Keratinocyte (primary cell): ENCODE results near the gene KDF1. TPM values are rescaled to one million over a fixed set of nuclear protein-coding genes. Genes with fewer than 3 reads are reported as not detected.
A peak's percentile ranks its signal among the peaks of the same experiment; 100 is the strongest.

Experiments used
- DNase-seq: peaks from one replicate; pipeline ENCODE4 v3.0.0-alpha.2; 2011; ENCODE audit warnings: low read depth, missing footprints, low spot score
- FAIRE-seq: peaks from 2 replicates; lab custom pipeline; 2011; peaks lifted over from hg19 to GRCh38; lab: Jason Lieb, UNC
- H2AFZ ChIP-seq: 2 replicates; pipeline ENCODE4 v1.6.0; 2012; ENCODE audit warnings: low read length, control low read depth, inconsistent platforms; ENCODE audit not compliant: control insufficient read depth
- H3K27ac ChIP-seq: 2 replicates; pipeline ENCODE4 v1.5.1; 2011; ENCODE audit warnings: low read length; ENCODE audit not compliant: control insufficient read depth, insufficient read depth
- H3K27me3 ChIP-seq: 3 replicates; pipeline ENCODE4 v1.6.0; 2011; ENCODE audit warnings: low read length; ENCODE audit not compliant: control insufficient read depth, insufficient read depth; ENCODE audit errors: extremely low read depth
- H3K36me3 ChIP-seq, 2 experiments: 2 replicates in 1 of 2; 3 replicates in 1 of 2; pipeline ENCODE4 v1.5.1; 2011; ENCODE audit warnings: low read length in 2 of 2, mild to moderate bottlenecking in 1 of 2; ENCODE audit not compliant: control insufficient read depth in 2 of 2, insufficient read depth in 2 of 2; ENCODE audit errors: extremely low read depth in 1 of 2
- H3K4me1 ChIP-seq: 3 replicates; pipeline ENCODE4 v1.5.1; 2011; ENCODE audit warnings: low read length; ENCODE audit not compliant: control insufficient read depth, insufficient read depth; ENCODE audit errors: extremely low read depth
- H3K4me2 ChIP-seq: 3 replicates; pipeline ENCODE4 v1.6.0; 2011; ENCODE audit warnings: low read depth, low read length; ENCODE audit not compliant: control insufficient read depth, insufficient read depth; ENCODE audit errors: extremely low read depth
- H3K4me3 ChIP-seq, 3 experiments: fragments of 200-600 bp in 1 of 3; sonication (generic) in 1 of 3; 2 replicates in 2 of 3; 3 replicates in 1 of 3; pipeline ENCODE4 v1.5.1; 2011 to 2016; ENCODE audit warnings: low read length in 3 of 3, mild to moderate bottlenecking in 3 of 3, control low read depth in 2 of 3, inconsistent platforms in 1 of 3, low read depth in 1 of 3, mixed read lengths in 1 of 3, mixed run types in 1 of 3, moderate library complexity in 1 of 3; ENCODE audit not compliant: control insufficient read depth in 2 of 3, insufficient read depth in 2 of 3; ENCODE audit errors: extremely low read depth in 1 of 3
- H3K79me2 ChIP-seq: 2 replicates; pipeline ENCODE4 v1.6.0; 2012; ENCODE audit warnings: low read length; ENCODE audit not compliant: control insufficient read depth, insufficient read depth
- H3K9ac ChIP-seq: 3 replicates; pipeline ENCODE4 v1.6.0; 2011; ENCODE audit warnings: low read length; ENCODE audit not compliant: control insufficient read depth, insufficient read depth; ENCODE audit errors: extremely low read depth
- H3K9me1 ChIP-seq: 3 replicates; pipeline ENCODE4 v1.6.0; 2011; ENCODE audit warnings: low read length; ENCODE audit not compliant: control insufficient read depth, insufficient read depth; ENCODE audit errors: extremely low read depth
- H3K9me3 ChIP-seq: 2 replicates; pipeline ENCODE4 v1.5.1; 2012; ENCODE audit warnings: low read depth, low read length; ENCODE audit not compliant: control insufficient read depth
- H4K20me1 ChIP-seq: 3 replicates; pipeline ENCODE4 v1.6.0; 2011; ENCODE audit warnings: low read length; ENCODE audit not compliant: control insufficient read depth, insufficient read depth; ENCODE audit errors: extremely low read depth
- EZH2 ChIP-seq: IDR thresholded peaks from one replicate; pipeline ENCODE4 v1.6.1; 2012; ENCODE audit warnings: inconsistent platforms, mild to moderate bottlenecking, low read length, moderate library complexity
- dilution Hi-C: fragments of 300-500 bp; cut with MboI; formaldehyde crosslinking; loops from one replicate; pipeline ENCODE4 v1.7.0; 2020; ENCODE audit warnings: low sequenced_read_pairs; ENCODE audit not compliant: extremely low pct_ligation_motif_present
- polyA plus RNA-seq, 5 experiments: library from polyadenylated mRNA; depleted of rRNA in 3 of 5; stranded (reverse) in 3 of 5; stranded (forward) in 1 of 5; unstranded in 1 of 5; fragments of >200 nt; gene quantifications; 1 replicate in 1 of 5; 2 replicates in 3 of 5; 3 replicates in 1 of 5; pipeline versions ENCODE4 v1.2.1 to v1.2.3, GENCODE V29; 2011 to 2012; ENCODE audit warnings: missing spikeins in 2 of 5, low read depth in 1 of 5, low replicate concordance in 1 of 5
- TF ChIP-seq, protein P1 (sequence below), 3 experiments: IDR thresholded peaks in 1 of 3; conservative IDR thresholded peaks in 1 of 3; optimal IDR thresholded peaks in 1 of 3; 2 replicates in 2 of 3; 3 replicates in 1 of 3; pipeline versions ENCODE3 to v1.5.1; 2011; ENCODE audit warnings: low read length in 3 of 3, mild to moderate bottlenecking in 3 of 3, moderate library complexity in 2 of 3, control low read depth in 1 of 3, inconsistent platforms in 1 of 3; ENCODE audit not compliant: insufficient read depth in 2 of 3; ENCODE audit errors: extremely low read depth in 1 of 3

The KDF1 gene
- polyA plus RNA-seq, 1 donor (not counting 4 experiments of a cell fraction or from before 2014, with no cell fraction given) = 13.8 TPM

DNA sequence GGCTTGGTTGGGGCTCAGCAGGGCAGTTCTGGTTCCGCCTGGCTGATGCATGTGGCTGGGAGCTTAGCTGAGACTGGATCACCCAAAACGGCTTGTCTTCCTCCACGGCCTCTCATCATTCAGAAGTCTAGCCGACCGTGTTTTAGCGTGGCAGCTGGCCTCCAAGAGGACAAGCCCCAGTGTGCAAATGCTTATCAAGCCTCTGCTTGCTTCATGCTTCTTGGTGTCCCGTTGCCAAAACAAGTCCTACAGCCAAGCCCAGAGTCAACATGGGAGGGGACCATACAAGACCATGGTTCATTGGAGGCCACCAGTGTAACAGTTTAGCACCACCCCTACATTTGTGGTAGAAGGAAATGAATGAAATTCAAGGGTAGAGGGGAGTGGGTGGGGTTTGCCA, 10.5 kb upstream of the KDF1 start:
- no peak overlapping the region for H3K27ac ChIP-seq
- no peaks in the 10 kb centered on the region for H3K79me2 ChIP-seq
- peak overlapping the region; percentile 5 for H3K4me2 ChIP-seq
- no peak overlapping the region for H3K4me3 ChIP-seq
- H3K9me3 ChIP-seq = no peaks in the 10 kb centered on the region
- H3K4me1 ChIP-seq = peaks cover 7% of the 10 kb centered on the region
- H2AFZ ChIP-seq = no peak overlapping the region
- FAIRE-seq (peak; percentile 53), DNase-seq (no peak)
- TF ChIP-seq, protein P1, sequence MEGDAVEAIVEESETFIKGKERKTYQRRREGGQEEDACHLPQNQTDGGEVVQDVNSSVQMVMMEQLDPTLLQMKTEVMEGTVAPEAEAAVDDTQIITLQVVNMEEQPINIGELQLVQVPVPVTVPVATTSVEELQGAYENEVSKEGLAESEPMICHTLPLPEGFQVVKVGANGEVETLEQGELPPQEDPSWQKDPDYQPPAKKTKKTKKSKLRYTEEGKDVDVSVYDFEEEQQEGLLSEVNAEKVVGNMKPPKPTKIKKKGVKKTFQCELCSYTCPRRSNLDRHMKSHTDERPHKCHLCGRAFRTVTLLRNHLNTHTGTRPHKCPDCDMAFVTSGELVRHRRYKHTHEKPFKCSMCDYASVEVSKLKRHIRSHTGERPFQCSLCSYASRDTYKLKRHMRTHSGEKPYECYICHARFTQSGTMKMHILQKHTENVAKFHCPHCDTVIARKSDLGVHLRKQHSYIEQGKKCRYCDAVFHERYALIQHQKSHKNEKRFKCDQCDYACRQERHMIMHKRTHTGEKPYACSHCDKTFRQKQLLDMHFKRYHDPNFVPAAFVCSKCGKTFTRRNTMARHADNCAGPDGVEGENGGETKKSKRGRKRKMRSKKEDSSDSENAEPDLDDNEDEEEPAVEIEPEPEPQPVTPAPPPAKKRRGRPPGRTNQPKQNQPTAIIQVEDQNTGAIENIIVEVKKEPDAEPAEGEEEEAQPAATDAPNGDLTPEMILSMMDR (optimal IDR thresholded peaks at IDR 0.05 in 1 of 3, IDR thresholded peaks at IDR 0.05 in 1 of 3, conservative IDR thresholded peaks at IDR 0.05 in 1 of 3; ENCODE audit: extremely low read depth in 1 of 3, insufficient read depth in 2 of 3, low read length in 3 of 3) = no peak
- no peak for TF ChIP-seq EZH2
- H3K27me3 ChIP-seq = no peaks in the 10 kb centered on the region
- H3K36me3 ChIP-seq = peaks cover 0 to 1% of the 10 kb centered on the region in 2 experiments
- no peak overlapping the region for H3K9ac ChIP-seq
- H4K20me1 ChIP-seq = no peaks in the 10 kb centered on the region
- peaks cover 3% of the 10 kb centered on the region for H3K9me1 ChIP-seq
- dilution Hi-C loops = no loop called here

DNA sequence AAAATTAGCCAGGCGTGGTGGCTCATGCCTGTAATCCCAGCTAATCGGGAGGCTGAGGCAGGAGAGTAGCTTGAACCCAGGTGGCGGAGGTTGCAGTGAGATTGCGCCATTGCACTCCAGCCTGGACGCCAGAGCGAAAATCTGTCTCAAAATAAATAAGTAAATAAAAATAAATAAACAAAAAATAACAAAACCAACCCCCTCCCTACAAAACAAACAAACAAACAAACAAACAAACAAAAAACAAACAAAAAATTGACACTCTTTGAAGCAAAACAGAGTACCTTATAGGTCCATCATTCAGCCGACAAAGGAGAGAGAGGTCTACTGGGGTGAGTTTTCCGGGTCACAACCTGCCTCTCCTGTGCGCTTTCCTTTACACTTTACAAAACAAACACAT, 5.4 kb upstream of the KDF1 start:
- Histone ChIP-seq H3K79me2 (peaks cover 4% of the 10 kb centered on the region), H3K27ac (no peak overlapping the region), H3K9me1 (no peaks in the 10 kb centered on the region), H3K36me3 (peaks cover 0 to 1% of the 10 kb centered on the region in 2 experiments), H3K4me2 (no peak overlapping the region), H4K20me1 (no peaks in the 10 kb centered on the region), H3K4me1 (peaks cover 23% of the 10 kb centered on the region), H3K9ac (no peak overlapping the region), H3K4me3 (no peak overlapping the region), H2AFZ (no peak overlapping the region), H3K27me3 (no peaks in the 10 kb centered on the region), H3K9me3 (no peaks in the 10 kb centered on the region)
- DNase-seq (no peak), FAIRE-seq (no peak)
- TF ChIP-seq EZH2 = no peak
- TF ChIP-seq, protein P1 (optimal IDR thresholded peaks at IDR 0.05 in 1 of 3, IDR thresholded peaks at IDR 0.05 in 1 of 3, conservative IDR thresholded peaks at IDR 0.05 in 1 of 3; ENCODE audit: extremely low read depth in 1 of 3, insufficient read depth in 2 of 3, low read length in 3 of 3) = no peak
- dilution Hi-C loops = no loop called here
